ENCODE data around the gene KIF2C.
"Not testable (repeated sequence)": the region's sequence is repeated elsewhere in the genome, so short reads cannot be mapped to it uniquely, and the experiment has no call there.

KIF2C gene

DNA sequence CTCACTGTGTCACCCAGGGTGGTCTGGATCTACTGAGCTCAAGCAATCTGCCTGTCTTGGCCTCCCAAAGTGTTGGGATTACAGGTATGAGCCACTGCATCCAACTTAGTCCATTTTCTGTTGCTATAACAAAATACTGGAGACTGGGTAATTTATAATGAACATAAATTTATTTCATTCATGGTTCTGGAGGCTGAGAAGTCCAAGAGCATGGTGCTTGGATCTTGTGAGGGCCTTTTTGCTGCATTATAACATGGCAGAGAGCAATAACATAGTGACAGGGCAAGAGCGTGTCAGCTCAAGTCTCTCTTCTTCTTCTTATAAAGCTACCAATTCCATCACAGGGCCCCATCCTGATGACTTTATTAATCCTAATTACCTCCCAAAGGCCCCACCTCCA, 3.6 kb upstream of the KIF2C start:
- in situ Hi-C loops (cut with MboI; ENCODE audit: low sequenced_read_pairs, unreplicated experiment) = no loop called here
- TF ChIP-seq, protein P1, sequence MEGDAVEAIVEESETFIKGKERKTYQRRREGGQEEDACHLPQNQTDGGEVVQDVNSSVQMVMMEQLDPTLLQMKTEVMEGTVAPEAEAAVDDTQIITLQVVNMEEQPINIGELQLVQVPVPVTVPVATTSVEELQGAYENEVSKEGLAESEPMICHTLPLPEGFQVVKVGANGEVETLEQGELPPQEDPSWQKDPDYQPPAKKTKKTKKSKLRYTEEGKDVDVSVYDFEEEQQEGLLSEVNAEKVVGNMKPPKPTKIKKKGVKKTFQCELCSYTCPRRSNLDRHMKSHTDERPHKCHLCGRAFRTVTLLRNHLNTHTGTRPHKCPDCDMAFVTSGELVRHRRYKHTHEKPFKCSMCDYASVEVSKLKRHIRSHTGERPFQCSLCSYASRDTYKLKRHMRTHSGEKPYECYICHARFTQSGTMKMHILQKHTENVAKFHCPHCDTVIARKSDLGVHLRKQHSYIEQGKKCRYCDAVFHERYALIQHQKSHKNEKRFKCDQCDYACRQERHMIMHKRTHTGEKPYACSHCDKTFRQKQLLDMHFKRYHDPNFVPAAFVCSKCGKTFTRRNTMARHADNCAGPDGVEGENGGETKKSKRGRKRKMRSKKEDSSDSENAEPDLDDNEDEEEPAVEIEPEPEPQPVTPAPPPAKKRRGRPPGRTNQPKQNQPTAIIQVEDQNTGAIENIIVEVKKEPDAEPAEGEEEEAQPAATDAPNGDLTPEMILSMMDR (IDR thresholded peaks at IDR 0.05; ENCODE audit: borderline replicate concordance, control extremely low read depth, extremely low read depth, insufficient read depth, missing control alignments) = no peak
- DNase-seq (ENCODE audit: low spot score) = no peak

DNA sequence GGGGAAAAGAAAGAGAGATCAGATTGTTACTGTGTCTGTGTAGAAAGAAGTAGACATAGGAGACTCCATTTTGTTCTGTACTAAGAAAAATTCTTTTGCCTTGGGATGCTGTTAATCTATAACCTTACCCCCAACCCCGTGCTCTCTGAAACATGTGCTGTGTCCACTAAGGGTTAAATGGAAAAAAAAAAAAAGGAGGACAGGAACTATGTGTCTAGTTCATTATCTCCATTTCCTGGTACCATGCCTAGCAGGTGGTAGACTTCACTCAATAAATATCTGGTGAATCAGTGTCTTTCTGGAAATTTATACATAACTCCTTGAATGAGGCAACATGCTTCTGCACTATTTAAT, 707 bp upstream of the KIF2C start:
- DNase-seq (ENCODE audit: low spot score); in situ Hi-C loops (cut with MboI; ENCODE audit: low sequenced_read_pairs, unreplicated experiment): not testable (repeated sequence)

DNA sequence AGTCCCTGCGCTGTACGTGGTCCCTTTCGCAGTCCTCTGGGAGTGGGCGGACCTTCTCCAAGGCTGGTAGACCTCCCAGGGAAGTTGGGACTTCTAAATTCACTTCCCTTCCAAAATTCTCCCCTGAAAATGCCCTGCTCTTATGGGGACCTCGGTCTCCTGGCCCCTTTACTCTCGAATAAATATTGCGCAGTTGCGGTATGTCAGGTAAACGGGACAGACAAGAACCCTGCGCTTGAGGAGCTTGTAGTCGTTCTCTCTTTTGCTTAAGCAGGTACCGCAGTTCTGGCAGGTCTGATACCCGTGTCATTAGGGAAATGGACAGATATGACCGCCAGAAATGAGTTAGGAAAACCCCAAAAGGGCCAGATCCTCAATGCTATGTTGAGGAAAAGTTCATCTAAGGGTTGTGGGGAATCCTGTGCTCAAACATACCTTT, 561 bp downstream of the KIF2C start:
- no peak for DNase-seq (ENCODE audit: low spot score)
- TF ChIP-seq, protein P1 (IDR thresholded peaks at IDR 0.05; ENCODE audit: borderline replicate concordance, control extremely low read depth, extremely low read depth, insufficient read depth, missing control alignments) = no peak
- in situ Hi-C loops (cut with MboI; ENCODE audit: low sequenced_read_pairs, unreplicated experiment) = no loop called here

DNA sequence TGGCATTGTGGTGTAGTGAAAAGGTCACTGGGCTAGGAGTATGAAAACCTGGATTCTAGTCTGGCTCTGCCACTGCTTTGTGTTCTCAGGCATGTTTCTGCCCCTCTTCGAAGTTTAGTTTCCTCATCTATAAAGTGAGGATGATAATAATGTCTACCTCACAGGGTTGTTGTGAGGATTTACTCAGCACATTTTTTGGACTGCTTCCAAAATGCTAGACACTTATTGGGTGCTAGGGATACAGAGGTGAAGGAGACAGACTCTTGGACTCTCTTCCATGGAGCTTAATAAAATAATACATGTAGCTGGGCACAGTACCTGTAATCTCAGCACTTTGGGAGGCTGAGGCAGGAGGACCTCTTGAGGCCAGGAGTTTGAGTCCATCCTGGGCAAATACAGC, 3.6 kb downstream of the KIF2C start:
- TF ChIP-seq, protein P1 (IDR thresholded peaks at IDR 0.05; ENCODE audit: borderline replicate concordance, control extremely low read depth, extremely low read depth, insufficient read depth, missing control alignments) = no peak
- DNase-seq (ENCODE audit: low spot score) = no peak
- in situ Hi-C loops (cut with MboI; ENCODE audit: low sequenced_read_pairs, unreplicated experiment) = no loop called here

DNA sequence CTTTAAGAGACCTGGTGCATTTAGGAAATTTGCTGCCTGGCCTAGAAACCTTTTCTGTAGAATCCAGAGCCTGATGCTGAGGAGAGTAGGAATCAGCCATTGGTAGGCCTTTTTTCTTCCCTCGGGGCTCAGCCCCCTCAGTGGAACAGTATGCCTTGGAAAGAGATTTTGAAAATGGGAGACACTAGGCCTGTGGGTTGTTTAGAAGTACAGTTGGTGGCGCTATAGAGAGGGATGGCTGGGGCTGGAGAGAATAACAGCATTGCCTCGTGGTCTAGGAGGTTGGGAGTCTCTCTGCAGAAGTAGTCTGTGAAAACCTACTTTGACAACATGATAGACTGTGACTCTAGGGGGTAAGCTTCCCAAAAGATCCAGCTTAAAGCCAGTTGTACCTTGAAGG, 8.2 kb downstream of the KIF2C start:
- no peak for DNase-seq (ENCODE audit: low spot score)
- TF ChIP-seq, protein P1 (IDR thresholded peaks at IDR 0.05; ENCODE audit: borderline replicate concordance, control extremely low read depth, extremely low read depth, insufficient read depth, missing control alignments) = no peak
- in situ Hi-C loops (cut with MboI; ENCODE audit: low sequenced_read_pairs, unreplicated experiment) = no loop called here

DNA sequence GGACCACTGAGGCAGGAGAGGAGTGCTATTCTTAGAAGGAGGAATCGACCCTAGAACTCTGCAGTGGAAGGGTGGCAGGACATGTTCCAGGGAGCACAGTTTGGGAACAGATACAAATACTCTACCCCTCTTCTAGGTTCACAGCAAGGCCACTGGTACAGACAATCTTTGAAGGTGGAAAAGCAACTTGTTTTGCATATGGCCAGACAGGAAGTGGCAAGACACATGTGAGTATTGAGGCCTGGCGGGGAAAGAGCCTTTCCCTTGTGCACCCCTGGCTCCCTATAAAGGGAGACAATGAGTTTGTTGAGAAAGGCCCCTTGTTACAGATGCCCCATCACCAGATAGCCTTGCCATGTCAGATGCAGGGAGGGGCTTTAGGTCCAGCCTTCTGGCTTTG, 17.8 kb downstream of the KIF2C start:
- in situ Hi-C loops (cut with MboI; ENCODE audit: low sequenced_read_pairs, unreplicated experiment) = no loop called here
- no peak for DNase-seq (ENCODE audit: low spot score)
- TF ChIP-seq, protein P1 (IDR thresholded peaks at IDR 0.05; ENCODE audit: borderline replicate concordance, control extremely low read depth, extremely low read depth, insufficient read depth, missing control alignments) = no peak

DNA sequence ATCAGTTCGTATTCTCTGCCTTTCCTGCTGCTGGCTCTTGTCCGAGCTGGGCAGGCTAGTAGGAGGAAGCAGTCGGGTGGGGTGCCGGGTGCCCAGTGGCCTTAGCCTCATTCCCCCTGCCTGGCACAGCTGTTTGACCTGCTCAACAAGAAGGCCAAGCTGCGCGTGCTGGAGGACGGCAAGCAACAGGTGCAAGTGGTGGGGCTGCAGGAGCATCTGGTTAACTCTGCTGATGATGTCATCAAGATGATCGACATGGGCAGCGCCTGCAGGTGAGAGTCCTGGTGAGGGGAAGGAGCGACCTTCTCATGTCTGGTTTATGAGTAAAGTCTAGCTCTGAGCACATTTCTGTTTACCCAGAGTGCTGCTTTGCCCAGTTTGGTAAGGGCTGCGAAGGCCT, 19.4 kb downstream of the KIF2C start:
- in situ Hi-C loops (cut with MboI; ENCODE audit: low sequenced_read_pairs, unreplicated experiment) = no loop called here
- TF ChIP-seq, protein P1 (IDR thresholded peaks at IDR 0.05; ENCODE audit: borderline replicate concordance, control extremely low read depth, extremely low read depth, insufficient read depth, missing control alignments) = no peak

More for the DNA sequence above, 19.4 kb downstream of the KIF2C start:
- DNase-seq (ENCODE audit: low spot score) = no peak

Measured in GM13976 (cell line).